ENCODE results near the gene RNF144A. TPM values are rescaled to one million over a fixed set of nuclear protein-coding genes. Genes with fewer than 3 reads are reported as not detected.
"Not testable (repeated sequence)": the region's sequence is repeated elsewhere in the genome, so short reads cannot be mapped to it uniquely, and the experiment has no call there.

Gene RNF144A
- total RNA-seq, 1 donor from 2014 or later, result 5.5 TPM

DNA sequence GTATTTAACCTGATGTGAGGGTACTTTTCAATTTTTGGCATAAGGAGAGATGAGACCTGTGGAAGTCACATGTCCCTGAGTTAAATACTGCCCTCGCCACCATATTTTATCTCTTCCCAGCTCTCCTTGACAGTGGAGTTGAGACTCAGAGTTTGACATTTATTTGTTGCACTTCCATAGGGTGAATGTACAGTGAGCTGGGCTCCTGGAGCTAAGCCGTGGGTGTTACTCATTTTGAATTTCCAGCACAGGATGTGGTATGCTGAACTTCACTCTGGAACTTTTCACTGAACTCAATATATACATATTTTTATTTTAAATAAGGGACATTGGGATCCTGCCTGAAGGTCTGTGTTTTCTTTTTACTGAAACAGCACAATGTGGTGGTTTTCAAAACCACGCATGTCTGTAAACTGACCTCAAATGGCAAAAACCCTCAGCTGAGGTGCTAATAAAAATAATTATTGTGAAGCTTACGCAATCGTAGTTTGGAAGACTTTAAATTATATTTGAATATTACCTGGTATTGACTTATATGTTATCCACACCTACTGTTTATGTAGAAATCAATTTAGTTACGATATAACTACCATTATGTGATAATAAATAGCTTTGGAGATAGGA is 12.1 kb downstream of the RNF144A start:
- ATAC-seq, result no peak

DNA sequence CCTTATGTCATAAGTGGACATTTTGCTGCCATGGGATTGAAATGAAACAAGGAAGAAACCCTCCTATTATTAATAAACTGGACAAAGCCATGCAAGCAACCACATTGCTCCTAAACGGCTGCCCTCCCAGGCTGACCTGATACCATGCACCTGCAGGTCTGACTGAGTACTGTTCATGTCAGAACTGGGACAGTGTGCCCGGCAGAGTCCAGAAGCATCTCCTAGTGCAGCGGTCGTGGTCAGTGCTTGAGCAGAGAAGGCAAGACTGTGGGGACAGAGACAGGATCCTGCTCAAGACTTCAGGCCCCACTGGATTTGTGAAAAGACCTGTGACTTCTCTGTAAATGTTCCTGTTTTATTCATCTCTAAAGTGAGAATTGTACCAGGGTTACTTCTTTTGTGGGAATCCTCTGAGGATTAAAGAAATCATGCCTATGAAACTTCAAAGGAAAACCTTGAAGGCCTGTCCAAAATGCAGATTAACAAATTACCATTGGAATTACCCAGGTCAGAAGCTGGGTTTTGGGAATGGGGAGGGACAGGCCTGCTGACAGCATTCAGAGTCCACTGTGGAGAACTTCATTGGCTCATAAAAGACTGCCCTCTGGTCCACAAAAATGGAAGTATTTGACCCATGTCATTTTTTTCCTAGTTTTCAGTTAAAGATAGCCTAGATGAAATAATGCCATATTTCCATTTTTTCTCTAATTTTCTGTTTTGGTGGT is 13.9 kb downstream of the RNF144A start:
- ATAC-seq, result no peak

DNA sequence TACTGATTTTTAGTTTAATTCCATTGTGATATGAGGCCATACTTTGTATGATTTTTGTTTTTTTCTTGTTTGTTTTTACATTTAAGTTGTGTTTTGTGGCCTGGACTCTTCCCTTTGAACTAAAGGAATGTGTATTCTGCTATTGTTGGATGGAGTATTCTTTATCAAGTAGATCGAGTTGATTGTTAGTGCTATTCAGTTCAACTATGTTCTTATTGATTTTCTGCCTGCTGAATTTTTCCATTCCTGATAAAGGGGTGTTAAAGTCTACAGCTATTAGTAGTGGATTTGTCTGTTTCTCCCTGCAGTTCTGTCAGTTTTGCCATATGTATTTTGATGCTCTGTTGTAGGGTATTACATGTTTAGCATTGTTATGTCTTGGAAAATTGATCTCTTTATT is 14.5 kb downstream of the RNF144A start:
- no peak for ATAC-seq

DNA sequence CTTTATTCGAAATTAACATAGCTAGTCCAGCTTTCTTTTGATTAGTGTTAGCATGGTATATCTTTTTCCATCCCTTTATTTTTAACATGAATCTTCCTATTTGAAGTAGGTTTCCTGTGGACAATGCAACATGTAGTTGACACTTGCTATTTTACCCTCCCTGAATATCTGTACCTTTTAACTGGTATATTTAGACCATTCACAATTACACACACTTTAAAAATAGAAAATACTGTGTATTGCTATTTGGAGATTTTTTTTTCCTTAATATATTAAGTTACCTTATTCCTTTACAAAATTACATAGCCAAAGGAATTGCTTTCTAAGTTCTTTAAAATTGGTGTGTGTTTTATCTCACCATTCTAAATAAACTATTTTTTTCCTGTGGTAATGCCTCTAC is 15.0 kb downstream of the RNF144A start:
- no peak for ATAC-seq

DNA sequence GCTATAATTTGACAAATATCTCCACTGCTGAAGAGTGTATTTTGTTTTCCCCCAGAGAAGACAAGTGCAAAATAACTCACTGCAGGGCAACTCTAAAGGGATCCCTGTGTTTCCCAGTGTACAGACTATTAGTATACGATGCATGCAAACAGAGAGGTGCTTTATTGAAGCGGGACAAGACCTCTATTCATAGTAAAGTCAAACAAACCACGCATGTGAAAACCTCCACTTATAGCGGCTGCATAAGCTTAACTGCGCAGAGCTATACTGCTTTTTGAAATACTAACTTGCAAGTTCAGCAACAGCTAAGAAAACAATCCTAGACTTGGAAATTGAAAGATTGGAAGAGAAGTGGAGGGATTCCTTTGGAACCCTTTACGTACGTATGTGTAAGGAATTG is 15.6 kb downstream of the RNF144A start:
- ATAC-seq, result no peak

DNA sequence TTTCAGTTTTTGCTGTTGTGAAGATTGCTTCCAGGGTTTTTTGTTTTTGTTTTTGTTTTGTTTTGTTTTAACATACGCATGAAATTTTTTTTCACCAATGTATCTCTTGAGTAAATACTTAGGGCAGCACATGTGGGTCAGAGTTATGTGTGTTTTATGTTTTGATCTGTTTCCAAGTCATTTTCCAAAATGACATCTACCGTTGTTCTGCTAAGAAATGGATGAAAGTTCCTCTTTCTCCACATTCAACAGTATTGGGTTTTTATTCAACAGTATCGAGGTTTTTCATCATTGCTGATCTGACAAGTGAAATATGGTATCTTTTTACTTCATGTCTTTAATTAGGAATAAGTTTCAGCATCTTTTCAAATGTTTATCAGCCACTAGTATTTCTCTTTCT is 16.7 kb downstream of the RNF144A start:
- ATAC-seq, result no peak

DNA sequence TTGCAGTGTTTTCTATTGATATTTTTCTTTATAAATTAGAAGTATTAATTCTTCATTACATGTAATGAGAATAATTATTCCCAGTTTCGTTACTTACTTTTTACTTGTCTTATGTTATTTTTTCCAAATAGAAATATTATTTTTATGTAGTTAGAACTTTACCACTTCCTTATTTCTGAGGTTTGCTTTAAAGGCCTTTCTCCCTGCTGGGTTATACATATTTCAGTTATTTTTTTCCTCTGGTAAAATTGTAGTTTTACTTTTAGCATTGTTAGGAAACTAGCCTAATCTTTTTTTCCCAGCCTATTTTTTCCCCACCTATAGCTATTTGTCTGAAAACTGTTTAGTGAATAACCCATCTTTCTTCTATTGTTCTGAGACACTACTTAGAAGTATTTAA is 17.1 kb downstream of the RNF144A start:
- ATAC-seq, result no peak

DNA sequence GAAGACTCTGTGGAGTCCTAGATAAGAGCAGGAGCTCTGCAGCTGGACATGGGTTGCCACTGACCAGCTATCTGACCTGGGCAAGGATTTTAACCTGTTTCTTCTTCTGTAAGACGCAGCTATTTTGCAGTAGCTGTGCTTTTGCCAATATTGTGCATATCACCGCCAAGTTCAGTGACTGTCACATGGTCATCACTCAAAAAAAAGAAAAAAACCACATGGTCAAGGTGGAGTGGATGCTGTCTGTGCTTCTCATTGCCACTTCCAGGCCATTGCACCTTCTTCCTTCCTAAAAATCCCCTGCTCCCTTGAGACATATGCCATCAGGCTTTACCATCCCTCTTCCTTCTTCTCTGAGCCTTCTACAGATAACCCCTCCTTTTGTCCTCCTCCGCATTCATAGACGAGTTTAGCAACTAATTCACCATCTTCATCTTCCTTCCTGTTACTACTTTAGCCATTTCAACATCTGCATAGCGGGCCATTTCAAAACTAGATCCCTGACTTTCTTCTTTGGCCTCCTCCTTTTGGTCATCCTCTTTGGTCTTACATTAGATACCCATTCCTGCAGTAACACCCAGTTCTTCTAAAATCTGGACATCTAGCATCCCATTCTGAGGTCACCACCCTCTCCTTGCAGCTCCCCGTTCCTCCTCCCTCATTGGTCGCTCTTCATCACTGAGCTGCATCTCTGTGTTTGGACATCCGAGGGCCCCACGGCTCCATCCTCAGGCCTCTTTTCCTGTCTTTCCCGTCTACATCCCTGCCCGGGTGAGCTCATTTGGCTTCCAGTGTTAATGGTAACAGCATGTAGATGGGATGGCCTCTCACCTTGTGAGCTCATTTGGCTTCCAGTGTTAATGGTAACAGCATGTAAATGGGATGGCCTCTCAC is 17.8 kb downstream of the RNF144A start:
- no peak for ATAC-seq

DNA sequence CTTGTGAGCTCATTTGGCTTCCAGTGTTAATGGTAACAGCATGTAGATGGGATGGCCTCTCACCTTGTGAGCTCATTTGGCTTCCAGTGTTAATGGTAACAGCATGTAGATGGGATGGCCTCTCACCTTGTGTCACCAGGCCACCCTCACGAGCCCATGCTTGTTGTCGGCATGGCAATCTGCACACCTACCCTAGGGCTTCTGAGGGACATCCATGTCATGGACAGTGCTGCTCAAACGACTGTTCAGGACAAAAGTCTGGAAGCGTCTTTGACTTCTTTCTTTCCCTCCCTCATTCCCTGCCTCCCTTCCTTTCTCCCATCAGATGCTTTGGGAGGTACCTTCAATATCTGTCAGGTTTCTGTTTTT is 18.4 kb downstream of the RNF144A start:
- not testable (repeated sequence) for ATAC-seq

DNA sequence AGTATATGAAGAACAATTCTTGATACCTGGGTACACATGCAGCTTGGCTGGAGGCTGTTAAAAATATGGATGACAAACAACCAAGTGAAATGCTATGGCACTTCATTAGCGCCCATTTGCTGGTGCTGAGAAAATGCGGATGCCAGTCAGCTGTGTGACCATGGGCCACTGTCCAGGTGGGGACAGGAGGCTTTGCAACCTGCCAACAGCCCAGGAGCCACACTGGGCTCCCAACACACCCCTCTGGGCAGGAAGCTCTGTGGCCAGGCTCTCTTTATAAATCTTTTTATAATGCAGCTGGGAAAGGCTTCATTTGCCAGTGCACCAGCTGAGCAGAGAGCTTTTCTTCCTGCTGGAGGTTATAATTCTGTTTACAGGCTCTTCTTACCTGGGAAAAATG is 19.9 kb downstream of the RNF144A start:
- ATAC-seq, result no peak

DNA sequence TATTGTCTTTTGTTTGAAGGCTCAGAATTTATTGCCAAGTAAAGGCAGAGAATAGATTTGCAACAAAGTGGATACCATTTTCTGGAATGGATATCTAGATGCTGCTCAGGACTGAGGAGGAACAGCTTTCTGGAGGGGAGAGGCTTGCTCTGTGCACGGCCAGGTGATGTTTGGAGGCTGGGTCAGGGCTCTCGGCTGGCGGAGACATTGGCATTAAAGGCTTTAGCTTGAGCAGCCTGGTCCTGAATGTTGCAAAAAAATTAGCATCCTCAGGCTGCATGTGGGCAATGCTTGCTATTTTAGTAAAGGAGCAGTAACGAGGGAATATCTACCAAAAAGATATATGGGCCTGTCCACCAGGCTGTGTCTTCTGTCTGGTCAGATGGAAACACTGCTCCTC is 20.4 kb downstream of the RNF144A start:
- ATAC-seq, result no peak

DNA sequence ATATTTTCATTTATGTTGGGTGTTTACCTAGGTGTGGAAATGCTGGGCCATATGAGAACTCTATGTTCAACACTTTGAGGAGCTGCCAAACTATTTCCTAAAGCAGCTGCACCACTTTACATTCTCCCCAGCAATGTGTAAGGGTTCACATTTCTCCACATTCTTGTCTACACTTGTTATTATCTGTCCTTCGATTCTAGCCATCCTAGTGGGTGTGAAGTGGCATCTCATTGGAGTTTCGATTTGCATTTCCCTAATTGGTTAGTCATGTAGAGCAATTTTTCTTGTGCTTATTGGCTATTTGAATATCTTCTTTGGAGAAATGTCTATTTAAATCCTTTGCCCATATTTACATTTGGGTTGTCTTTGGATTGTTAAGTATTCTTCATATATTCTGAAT is 21.9 kb downstream of the RNF144A start:
- no peak for ATAC-seq

DNA sequence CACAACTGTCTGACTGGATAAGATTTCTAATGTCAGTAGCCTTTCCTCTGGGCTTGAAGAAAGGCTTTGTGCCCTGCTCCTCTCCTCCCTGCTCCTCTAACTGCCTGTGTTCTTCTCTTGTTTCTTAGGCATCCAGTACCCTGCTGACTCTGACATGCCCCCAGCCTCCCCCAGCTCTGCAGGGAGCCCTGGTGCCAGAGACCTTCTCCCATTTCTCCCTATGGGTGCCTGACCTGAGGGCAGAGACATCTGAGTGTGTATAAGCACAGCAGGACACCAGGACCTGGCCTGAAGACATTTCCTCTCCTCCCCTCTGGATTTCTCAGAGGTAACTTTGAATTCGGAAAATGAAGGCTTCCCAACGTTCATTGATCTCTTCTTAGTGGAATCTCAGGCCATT is 23.6 kb downstream of the RNF144A start:
- ATAC-seq, result no peak

DNA sequence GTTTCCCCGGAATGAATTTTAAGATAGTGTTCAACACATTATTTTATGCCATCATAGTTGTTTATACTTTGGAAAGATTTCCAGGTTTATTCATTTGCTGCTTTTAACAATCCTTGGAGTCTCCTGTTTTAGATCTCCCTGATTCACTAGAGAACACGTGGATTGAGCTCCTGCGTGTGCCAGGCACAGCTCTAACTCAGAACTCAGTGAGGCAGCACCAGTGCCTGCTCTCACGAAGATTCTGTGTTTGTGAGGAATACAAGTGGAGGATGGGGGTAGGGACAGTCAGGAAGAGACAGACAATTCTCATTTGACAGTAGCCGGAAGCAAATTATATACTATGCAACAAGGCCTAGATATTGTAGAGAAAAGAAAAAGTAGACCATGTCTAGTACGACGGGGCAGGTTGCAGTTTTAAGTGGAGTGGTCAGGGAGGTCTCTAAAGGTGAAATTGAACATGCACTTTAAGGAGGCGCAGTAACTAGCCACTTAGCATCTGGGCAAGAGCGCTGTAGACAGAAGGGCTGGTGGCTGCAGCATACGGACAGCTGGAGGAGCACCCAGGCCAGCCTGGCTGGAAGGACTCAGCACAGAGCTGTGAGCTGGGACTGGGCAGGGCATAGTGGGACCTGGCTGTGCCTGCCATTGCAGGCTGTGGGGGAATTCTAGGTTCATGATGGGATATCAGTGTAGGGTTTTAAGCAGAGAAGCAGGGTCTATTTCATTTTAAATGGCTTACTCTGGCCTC is 24.3 kb downstream of the RNF144A start:
- ATAC-seq, result no peak

DNA sequence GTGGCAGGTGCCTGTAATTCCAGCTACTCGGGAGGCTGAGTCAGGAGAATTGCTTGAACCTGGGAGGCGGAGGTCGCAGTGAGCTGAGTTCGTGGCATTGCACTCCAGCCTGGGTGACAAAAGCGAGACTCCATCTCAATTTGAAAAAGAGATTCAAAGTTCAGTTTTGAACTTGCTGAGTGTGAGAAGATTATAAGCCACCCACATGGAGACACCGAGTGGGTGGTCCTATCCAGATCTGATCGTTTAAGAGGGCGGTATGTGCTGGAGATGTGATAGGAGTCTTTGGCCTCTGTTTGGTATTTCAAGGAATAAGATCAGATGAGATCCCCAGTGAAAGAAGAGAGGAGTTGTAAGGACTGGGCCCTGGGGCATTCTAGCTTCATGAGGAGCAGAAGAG is 25.6 kb downstream of the RNF144A start:
- no peak for ATAC-seq

DNA sequence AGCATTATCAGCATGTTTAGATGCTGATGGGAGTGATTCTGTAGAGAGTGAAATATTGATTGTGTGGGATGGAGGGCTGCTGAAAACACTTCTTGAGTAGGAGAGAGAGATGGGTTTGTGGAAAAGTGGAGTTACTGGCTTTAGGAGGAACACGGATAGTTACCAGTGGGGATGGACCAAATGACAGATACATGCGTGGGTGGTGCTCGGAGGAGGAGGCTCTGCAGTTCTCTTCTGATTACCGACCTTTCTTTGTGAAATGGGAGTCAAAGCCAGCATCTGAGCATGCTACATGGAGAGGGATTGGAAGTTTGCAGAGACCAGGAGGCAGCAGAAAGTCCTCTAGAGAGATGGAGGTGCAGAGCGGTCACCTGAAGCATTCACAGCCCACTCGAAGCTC is 26.3 kb downstream of the RNF144A start:
- no peak for ATAC-seq

DNA sequence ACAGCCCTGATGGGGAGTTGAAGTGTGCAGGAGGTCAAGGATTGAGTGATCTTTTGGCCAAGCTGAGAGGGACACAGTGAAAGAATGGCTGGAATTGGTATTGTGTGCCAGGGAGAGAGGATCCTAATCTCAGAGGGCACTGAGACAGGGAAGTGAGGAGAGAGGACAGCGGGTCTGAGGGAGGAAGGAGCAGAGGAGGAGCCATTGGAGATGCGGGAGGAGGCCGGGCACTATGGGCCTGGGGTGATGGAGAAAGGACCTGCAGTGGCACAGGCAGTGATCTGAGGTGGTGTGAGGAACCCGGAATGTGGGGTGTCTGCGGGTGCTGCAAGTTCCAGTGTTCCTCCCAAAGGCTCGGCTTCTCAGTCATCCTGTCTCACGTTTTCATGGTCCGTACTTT is 26.8 kb downstream of the RNF144A start:
- ATAC-seq, result no peak

DNA sequence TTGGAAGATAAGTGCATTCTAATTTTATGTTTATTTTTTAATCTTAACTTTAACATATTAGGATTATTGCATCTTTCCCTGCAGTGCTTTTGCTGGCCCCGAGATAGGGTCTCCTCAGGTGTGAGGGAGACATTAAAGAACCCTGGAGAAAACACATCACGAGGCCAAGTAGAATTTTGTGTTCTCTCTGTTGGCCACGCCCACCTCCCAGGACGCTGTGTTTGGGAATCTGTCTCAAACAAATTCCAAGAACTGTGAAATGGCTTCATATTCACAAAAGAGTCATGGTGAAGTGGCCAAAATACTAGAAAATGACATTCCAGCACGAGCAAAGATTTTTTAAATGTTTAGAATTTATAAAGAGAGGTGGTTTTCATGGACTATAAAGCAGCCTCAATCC is 27.3 kb downstream of the RNF144A start:
- no peak for ATAC-seq

DNA sequence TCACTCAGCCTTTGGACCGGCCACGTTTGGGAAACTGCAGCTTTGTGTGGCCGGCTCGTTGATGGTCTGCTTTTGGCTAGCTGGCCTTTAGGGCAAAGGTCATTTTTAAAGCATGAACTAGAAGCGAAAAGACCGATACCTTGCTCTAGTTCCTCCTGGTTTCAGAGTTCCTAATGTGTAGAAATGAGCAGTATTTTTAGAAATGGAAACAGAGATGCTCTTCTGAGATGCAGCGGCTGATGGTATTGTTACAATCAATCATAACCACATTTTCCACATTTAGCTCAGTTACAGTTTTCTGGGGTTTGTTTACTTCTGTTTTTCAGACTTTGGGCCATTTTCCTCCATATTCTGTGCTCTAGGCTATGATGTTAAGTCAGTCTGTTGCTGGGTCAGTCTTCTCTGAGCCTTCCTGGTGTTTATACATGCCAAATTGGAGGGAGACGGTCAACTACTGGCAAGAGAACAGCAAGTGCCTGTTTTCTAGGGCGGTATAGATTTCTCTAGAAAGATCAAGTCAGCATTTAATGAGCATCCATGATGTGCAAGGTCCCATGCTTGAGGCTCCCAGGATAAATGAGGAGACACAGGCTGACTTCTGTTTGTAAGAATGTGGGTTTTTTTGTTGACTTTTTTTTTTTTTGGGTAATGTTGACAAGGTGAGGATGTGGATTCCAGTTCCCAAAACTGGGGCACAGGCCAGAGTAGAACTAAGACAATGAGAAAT is 28.0 kb downstream of the RNF144A start:
- ATAC-seq, result no peak

DNA sequence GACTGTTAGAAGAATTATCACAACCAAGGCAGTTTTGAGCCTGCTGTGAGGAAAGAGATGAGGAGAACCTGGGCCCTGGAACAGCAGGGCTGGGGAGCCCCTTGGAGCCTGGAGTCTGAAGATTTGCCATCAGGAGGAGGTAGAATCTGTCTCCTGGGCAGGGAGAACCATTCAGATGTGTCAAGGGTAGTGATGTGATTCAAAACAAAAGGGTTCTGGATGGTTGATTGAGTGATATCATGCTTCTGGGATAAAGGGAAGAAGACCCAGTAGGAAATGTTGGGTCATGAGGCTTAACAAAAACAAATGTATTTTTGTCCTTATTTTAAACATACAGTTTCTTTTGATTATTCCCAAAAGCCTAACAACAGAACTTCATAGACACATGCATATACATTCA is 28.6 kb downstream of the RNF144A start:
- ATAC-seq, result no peak

DNA sequence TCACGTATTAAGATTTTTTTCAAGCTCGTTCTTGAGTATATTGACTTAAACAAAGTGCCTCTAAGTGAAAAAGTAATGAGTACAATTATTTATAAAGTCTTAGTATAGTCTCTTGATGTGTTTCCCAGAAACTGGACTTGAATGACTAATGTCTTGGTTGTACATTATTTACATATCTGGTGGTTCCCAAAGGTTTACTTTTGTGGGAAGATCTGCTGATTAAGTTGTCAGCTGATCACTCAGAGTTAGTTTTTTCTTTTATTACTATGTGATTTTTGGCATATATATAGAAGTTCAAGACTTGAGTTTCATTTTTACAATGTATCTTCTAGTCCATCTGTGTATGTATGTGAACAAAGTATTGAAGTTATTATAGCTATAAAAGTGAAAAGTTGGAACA is 29.5 kb downstream of the RNF144A start:
- no peak for ATAC-seq

DNA sequence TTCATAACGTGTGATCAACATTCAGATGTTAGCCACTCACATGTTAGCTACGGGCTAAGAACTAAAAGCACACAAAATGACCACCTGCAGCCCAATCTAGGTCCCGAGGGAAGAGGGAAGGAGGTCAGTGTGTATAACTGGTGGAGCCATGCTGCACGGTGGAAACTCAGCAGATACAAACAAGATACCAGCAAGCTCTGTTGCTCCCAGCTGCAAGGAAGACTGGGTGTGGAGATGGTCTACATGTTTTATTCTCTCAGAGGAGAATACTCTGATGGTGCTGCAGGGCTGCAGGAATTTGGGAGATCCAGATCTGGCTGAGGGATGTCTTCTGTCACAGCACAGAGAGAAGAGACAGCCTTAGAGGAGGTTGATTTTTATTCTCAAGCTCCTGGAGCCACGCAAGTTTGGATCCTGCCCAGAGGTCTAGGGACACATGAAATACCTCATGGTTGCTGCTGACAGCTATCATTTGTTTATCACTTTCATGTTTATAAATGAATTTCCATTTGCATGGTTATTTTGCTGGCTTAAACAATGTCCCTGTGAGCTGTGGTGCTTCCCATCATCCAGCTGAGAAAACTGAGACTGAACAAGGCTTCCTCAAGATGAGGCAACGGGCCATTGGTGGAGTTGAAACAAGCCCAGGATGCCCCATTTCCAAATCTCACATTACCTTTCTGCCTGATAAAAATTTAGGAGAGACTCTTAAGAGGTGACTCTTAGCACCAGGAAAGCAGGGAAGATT is 30.9 kb downstream of the RNF144A start:
- no peak for ATAC-seq

Data from esophagus mucosa (tissue), 1 donor.